ENCODE measurements around the gene KCNQ2.

GRCh38 chr20:63415647-63416391 is 56.6 kb downstream of the KCNQ2 start:
- TF ChIP-seq POU6F1 (CRISPR knock-in tag; IDR thresholded peaks at IDR 0.05; ENCODE audit: borderline replicate concordance, low read depth): no peak
- TF ChIP-seq PPARA (CRISPR knock-in tag; IDR thresholded peaks at IDR 0.05; ENCODE audit: borderline replicate concordance): no peak
- no peak for TF ChIP-seq CSRNP3 (CRISPR knock-in tag; IDR thresholded peaks at IDR 0.05)
- no peak for TF ChIP-seq TOX (CRISPR knock-in tag; IDR thresholded peaks at IDR 0.05; ENCODE audit: borderline replicate concordance)
- TF ChIP-seq TSHZ2 (CRISPR knock-in tag; IDR thresholded peaks at IDR 0.05): no peak
- TF ChIP-seq TCF4 (CRISPR knock-in tag; IDR thresholded peaks at IDR 0.05; ENCODE audit: borderline replicate concordance): no peak
- TF ChIP-seq PATZ1 (CRISPR knock-in tag; IDR thresholded peaks at IDR 0.05; ENCODE audit: borderline replicate concordance): no peak
- no peak for TF ChIP-seq ZFP30 (CRISPR knock-in tag; IDR thresholded peaks at IDR 0.05)
- TF ChIP-seq CREB5 (CRISPR knock-in tag; IDR thresholded peaks at IDR 0.05; ENCODE audit: low read depth): no peak
- TF ChIP-seq GLIS3 (CRISPR knock-in tag; IDR thresholded peaks at IDR 0.05): no peak
- TF ChIP-seq RARB (CRISPR knock-in tag; IDR thresholded peaks at IDR 0.05): no peak
- no peak for TF ChIP-seq SNAI2 (CRISPR knock-in tag; IDR thresholded peaks at IDR 0.05)

All from SK-N-SH treated with all-trans-retinoic acid at 6 μM for 48 hours (cell line).